Measurements from ENCODE around the gene GOLGA3. TPM values are rescaled to one million over a fixed set of nuclear protein-coding genes. Genes with fewer than 3 reads are reported as not detected.
A peak's percentile ranks its signal among the peaks of the same experiment; 100 is the strongest.

GOLGA3 gene
- total and polyA plus RNA-seq, 9 of the 15 experiments (the other 6 are each of a cell fraction or from before 2014, with no cell fraction given), result 1.9 to 48.1 (median 18.4) TPM

- TF ChIP-seq CTCFL (IDR thresholded peaks at IDR 0.05; ENCODE audit: borderline replicate concordance, insufficient read depth, low read depth, low read length, poor library complexity, severe bottlenecking), result no peak
- no peak for TF ChIP-seq TFAM (CRISPR knock-in tag; conservative IDR thresholded peaks at IDR 0.05)
- peak; percentile 78 for TF ChIP-seq RBM22 (IDR thresholded peaks at IDR 0.05; ENCODE audit: low read depth, low read length, poor library complexity, severe bottlenecking)
- TF ChIP-seq AFF4 (CRISPR knock-in tag; IDR thresholded peaks at IDR 0.05), result no peak
- no peak for TF ChIP-seq HMBOX1 (IDR thresholded peaks at IDR 0.05)
- no peak for TF ChIP-seq MAFK (IDR thresholded peaks at IDR 0.05; ENCODE audit: low read length)
- no peak for TF ChIP-seq SREBF1 (IDR thresholded peaks at IDR 0.05; ENCODE audit: borderline replicate concordance, low read depth, low read length)
- TF ChIP-seq ARNT (IDR thresholded peaks at IDR 0.05), result no peak
- TF ChIP-seq, protein P1, sequence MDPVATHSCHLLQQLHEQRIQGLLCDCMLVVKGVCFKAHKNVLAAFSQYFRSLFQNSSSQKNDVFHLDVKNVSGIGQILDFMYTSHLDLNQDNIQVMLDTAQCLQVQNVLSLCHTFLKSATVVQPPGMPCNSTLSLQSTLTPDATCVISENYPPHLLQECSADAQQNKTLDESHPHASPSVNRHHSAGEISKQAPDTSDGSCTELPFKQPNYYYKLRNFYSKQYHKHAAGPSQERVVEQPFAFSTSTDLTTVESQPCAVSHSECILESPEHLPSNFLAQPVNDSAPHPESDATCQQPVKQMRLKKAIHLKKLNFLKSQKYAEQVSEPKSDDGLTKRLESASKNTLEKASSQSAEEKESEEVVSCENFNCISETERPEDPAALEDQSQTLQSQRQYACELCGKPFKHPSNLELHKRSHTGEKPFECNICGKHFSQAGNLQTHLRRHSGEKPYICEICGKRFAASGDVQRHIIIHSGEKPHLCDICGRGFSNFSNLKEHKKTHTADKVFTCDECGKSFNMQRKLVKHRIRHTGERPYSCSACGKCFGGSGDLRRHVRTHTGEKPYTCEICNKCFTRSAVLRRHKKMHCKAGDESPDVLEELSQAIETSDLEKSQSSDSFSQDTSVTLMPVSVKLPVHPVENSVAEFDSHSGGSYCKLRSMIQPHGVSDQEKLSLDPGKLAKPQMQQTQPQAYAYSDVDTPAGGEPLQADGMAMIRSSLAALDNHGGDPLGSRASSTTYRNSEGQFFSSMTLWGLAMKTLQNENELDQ (CRISPR knock-in tag; IDR thresholded peaks at IDR 0.05; ENCODE audit: borderline replicate concordance), result no peak
- TF ChIP-seq PHB (CRISPR knock-in tag; IDR thresholded peaks at IDR 0.05), result no peak
- TF ChIP-seq E4F1 (CRISPR knock-in tag; IDR thresholded peaks at IDR 0.05; ENCODE audit: borderline replicate concordance), result no peak
- TF ChIP-seq LEF1 (IDR thresholded peaks at IDR 0.05), result no peak
- no peak for TF ChIP-seq SP1 (CRISPR knock-in tag; IDR thresholded peaks at IDR 0.05)
- TF ChIP-seq RBFOX2 (IDR thresholded peaks at IDR 0.05; ENCODE audit: low read depth, low read length), result peak; percentile 26; the same call in 1 of the 2 replicates
- TF ChIP-seq MTA1 (IDR thresholded peaks at IDR 0.05; ENCODE audit: borderline replicate concordance), result no peak
- no peak for TF ChIP-seq GATAD2B (IDR thresholded peaks at IDR 0.05; ENCODE audit: borderline replicate concordance)
These were observed 105.5 kb downstream of the GOLGA3 start (continued) for GRCh38 chr12:132723015-132723763.
